Central memory CD8-positive, alpha-beta T cell (primary cell): ENCODE data around the gene LRP11.
"Not testable (repeated sequence)": the region's sequence is repeated elsewhere in the genome, so short reads cannot be mapped to it uniquely, and the experiment has no call there.

Source experiments
- ATAC-seq: fragments of 150-1000 bp; cut with Tn5 transposase; replicated peaks from 2 replicates; pipeline ENCODE4 v1.10.0; 2022; ENCODE audit warnings: mild to moderate bottlenecking, moderate FRiP score, moderate number of reproducible peaks; ENCODE audit not compliant: poor library complexity, severe bottlenecking; ENCODE audit errors: extremely low read depth
- DNase-seq, 2 donors: peaks; one replicate each; pipeline ENCODE4 v3.0.0; 2021; ENCODE audit warnings: low spot score in 2 of 2
- H3K27ac Mint-ChIP-seq: one replicate; pipeline ENCODE4 v1.8.0; 2022; ENCODE audit warnings: low read depth, mild to moderate bottlenecking, moderate library complexity, mixed read lengths
- H3K27me3 Mint-ChIP-seq: one replicate; pipeline ENCODE4 v1.8.0; 2022; ENCODE audit warnings: mixed read lengths
- H3K36me3 Mint-ChIP-seq: one replicate; pipeline ENCODE4 v1.8.0; 2022; ENCODE audit warnings: mild to moderate bottlenecking, moderate library complexity, mixed read lengths; ENCODE audit not compliant: insufficient read depth
- H3K4me1 Mint-ChIP-seq: one replicate; pipeline ENCODE4 v1.8.0; 2022; ENCODE audit warnings: mixed read lengths
- H3K4me3 Mint-ChIP-seq: one replicate; pipeline ENCODE4 v1.8.0; 2022; ENCODE audit warnings: mild to moderate bottlenecking, moderate library complexity, mixed read lengths
- H3K9me3 Mint-ChIP-seq: one replicate; pipeline ENCODE4 v1.8.0; 2022; ENCODE audit warnings: mixed read lengths

LRP11 gene

DNA sequence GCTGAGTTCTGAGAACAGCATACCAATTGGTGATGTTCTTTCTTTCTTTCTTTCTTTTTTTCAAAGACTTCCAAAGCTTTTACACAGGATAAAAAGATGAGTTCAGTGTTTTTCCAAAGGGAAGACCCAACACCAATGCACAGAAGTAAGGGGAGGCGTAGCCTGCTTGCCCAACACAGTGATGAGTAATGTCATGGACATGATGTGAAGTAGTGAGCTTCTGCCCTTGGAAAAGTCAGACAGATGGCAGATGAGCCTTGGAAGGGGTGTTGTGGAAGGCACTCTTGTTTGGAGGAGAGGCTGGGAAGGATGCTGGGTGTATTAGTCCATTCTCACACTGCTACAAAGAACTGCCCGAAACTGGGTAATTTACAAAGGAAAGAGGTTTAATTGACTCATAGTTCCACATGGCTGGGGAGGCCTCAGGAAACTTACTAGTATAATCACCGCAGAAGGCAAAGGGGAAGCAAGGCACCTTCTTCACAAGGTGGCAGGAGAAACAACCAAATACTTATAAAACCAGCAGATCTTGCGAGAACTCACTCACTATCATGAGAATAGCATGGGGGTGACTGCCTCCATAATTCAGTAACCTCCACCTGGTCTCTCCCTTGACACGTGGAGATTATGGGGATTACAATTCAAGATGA lies 12.6 kb downstream of the LRP11 start:
- Mint-ChIP-seq H3K27ac (no peak overlapping the region), H3K4me1 (no peaks in the 10 kb centered on the region), H3K9me3 (no peaks in the 10 kb centered on the region), H3K4me3 (no peak overlapping the region), H3K36me3 (no peaks in the 10 kb centered on the region), H3K27me3 (peaks cover 10% of the 10 kb centered on the region)
- DNase-seq (no peak), ATAC-seq (no peak)

- not testable (repeated sequence) for H3K9me3 Mint-ChIP-seq, H3K27ac Mint-ChIP-seq, H3K4me1 Mint-ChIP-seq, H3K36me3 Mint-ChIP-seq, H3K4me3 Mint-ChIP-seq, H3K27me3 Mint-ChIP-seq, DNase-seq, ATAC-seq
These were observed 15.8 kb downstream of the LRP11 start for GRCh38 chr6:149848343-149848742.

GRCh38 chr6:149847939-149848267 lies 16.3 kb downstream of the LRP11 start:
- DNase-seq (no peak), ATAC-seq (no peak)
- Mint-ChIP-seq H3K4me3 (no peak overlapping the region), H3K4me1 (no peaks in the 10 kb centered on the region), H3K27me3 (no peaks in the 10 kb centered on the region), H3K36me3 (no peaks in the 10 kb centered on the region), H3K27ac (no peak overlapping the region), H3K9me3 (no peaks in the 10 kb centered on the region)

- H3K27me3 Mint-ChIP-seq = no peaks in the 10 kb centered on the region
- ATAC-seq (no peak), DNase-seq (no peak)
- H3K36me3 Mint-ChIP-seq = no peaks in the 10 kb centered on the region
- H3K9me3 Mint-ChIP-seq = no peaks in the 10 kb centered on the region
- H3K27ac Mint-ChIP-seq = no peak overlapping the region
- H3K4me3 Mint-ChIP-seq = no peak overlapping the region
- H3K4me1 Mint-ChIP-seq = no peaks in the 10 kb centered on the region
These were observed 17.8 kb downstream of the LRP11 start for GRCh38 chr6:149846321-149846720.

DNA sequence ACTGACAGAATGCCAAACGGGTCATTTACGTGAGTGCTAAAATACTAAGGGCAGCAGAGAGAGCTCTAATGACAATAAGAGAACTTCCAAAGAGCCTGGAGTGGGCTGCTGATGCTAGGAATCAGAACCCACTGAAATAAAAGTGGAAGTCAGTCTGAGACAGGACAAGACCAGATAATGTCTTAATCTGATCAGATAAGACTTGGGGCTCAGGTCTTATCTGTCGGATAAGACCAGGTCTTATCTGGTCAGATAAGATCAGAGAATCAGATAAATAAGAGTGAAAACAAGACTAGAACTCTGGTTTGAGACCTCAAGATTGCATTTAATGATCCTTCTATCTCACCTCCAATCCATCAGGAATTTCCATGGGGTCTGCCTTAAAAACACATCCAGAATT lies 18.6 kb downstream of the LRP11 start:
- DNase-seq = no peak
- no peaks in the 10 kb centered on the region for H3K27me3 Mint-ChIP-seq
- ATAC-seq = no peak
- no peaks in the 10 kb centered on the region for H3K9me3 Mint-ChIP-seq
- H3K4me3 Mint-ChIP-seq = no peak overlapping the region
- H3K36me3 Mint-ChIP-seq = no peaks in the 10 kb centered on the region
- no peaks in the 10 kb centered on the region for H3K4me1 Mint-ChIP-seq
- H3K27ac Mint-ChIP-seq = no peak overlapping the region

DNA sequence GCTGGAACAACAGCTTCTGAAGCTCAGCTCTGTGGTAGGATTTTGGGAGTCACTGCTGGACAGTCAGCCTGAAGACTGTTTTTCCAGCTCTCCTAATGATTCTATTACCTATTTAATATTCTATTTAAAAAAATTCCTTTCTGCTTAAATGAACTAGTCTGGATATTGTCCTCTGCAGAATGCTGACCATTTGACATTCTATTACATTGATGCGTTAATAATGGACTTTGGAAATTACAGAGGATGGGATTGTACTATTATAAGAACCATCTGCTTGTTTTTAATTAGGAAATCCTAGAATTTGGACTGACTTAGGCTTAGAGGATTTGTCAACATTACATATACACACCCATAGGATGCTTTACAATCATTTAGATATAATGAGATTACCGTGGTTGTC lies 19.7 kb downstream of the LRP11 start:
- ATAC-seq (no peak), DNase-seq (no peak)
- no peak overlapping the region for H3K27ac Mint-ChIP-seq
- no peaks in the 10 kb centered on the region for H3K4me1 Mint-ChIP-seq
- H3K4me3 Mint-ChIP-seq = no peak overlapping the region
- H3K27me3 Mint-ChIP-seq = no peaks in the 10 kb centered on the region
- H3K36me3 Mint-ChIP-seq = peaks cover 1% of the 10 kb centered on the region
- H3K9me3 Mint-ChIP-seq = no peaks in the 10 kb centered on the region

DNA sequence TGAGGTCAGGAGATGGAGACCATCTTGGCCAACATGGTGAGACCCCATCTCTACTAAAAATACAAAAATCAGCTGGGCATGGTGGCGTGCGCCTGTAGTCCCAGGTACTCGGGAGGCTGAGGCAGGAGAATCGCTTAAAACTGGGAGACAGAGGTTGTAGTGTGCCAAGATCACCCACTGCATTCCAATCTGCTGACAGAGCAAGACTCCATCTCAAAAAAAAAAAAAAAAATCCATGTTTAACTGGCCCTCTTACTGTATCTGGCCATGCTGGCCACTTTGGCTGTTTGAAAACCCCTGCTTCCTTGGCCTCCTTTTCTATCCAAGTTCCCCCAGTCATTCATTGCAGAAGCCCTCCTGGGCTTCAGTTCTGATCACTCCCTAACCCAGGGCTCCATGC lies 20.1 kb downstream of the LRP11 start:
- H3K9me3 Mint-ChIP-seq, DNase-seq, ATAC-seq, H3K27ac Mint-ChIP-seq, H3K27me3 Mint-ChIP-seq, H3K4me1 Mint-ChIP-seq, H3K36me3 Mint-ChIP-seq, H3K4me3 Mint-ChIP-seq: not testable (repeated sequence)

DNA sequence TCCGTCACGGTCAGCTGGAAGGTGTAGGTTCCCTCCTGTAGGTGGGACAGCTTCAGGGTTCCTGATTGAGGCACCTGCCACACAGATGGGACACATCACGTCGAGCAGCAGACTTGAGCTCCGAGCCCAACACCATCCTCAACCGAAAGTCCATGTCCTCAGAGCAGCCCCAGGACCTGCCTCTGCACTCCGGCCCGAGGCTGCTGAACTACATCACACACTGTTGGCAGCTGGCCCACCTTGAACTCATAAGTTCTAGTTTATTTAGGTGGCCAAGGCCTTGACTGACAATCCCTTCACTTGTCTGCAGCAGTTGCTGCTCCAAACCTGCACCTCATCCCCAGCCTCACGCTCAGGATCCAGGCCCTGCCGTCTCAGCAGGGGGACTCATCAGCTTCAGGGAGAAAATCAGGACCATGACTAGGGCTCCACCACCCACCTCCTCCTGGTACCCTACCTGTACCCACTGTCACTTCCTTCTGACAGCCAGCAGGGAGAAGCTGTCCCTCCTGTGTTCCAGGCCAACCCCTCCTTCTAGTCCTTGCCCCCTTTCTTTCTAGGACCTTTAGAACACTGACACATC lies 21.0 kb downstream of the LRP11 start:
- DNase-seq (no peak), ATAC-seq (no peak)
- H3K36me3 Mint-ChIP-seq = peaks cover 1% of the 10 kb centered on the region
- no peaks in the 10 kb centered on the region for H3K4me1 Mint-ChIP-seq
- H3K9me3 Mint-ChIP-seq = no peaks in the 10 kb centered on the region
- no peak overlapping the region for H3K4me3 Mint-ChIP-seq
- H3K27ac Mint-ChIP-seq = no peak overlapping the region
- H3K27me3 Mint-ChIP-seq = no peaks in the 10 kb centered on the region

DNA sequence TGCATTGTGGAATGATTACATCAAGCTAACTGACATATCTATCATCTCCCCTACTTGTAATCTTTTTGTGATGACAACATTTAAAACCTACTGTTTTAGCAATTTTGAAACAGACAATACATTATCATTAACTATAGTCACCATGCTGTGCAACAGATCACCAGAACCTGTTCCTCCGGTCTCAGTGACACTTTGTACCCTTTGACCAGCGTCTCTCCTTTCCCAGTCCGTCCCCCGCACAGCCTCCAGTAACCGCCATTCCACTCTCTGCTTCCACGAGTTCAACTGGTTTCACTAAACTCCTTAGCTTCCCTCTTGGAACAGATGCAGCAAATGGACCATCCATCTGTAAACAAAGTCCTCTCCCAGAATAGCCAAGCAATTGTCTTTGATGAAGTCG lies 21.8 kb downstream of the LRP11 start:
- ATAC-seq (no peak), DNase-seq (no peak)
- Mint-ChIP-seq H3K4me3 (no peak overlapping the region), H3K9me3 (no peaks in the 10 kb centered on the region), H3K36me3 (peaks cover 1% of the 10 kb centered on the region), H3K27ac (no peak overlapping the region), H3K27me3 (no peaks in the 10 kb centered on the region), H3K4me1 (no peaks in the 10 kb centered on the region)

- ATAC-seq = no peak
- Mint-ChIP-seq H3K4me1 (no peaks in the 10 kb centered on the region), H3K9me3 (no peaks in the 10 kb centered on the region), H3K4me3 (no peak overlapping the region), H3K27me3 (no peaks in the 10 kb centered on the region), H3K27ac (no peak overlapping the region), H3K36me3 (peaks cover 1% of the 10 kb centered on the region)
- no peak for DNase-seq
These were observed 23.6 kb downstream of the LRP11 start for GRCh38 chr6:149840345-149841075.

- peak; percentile 67 to 68 for DNase-seq
- Mint-ChIP-seq H3K4me3 (no peak overlapping the region), H3K9me3 (no peaks in the 10 kb centered on the region)
These were observed 29.4 kb downstream of the LRP11 start for GRCh38 chr6:149834513-149835481.

DNA sequence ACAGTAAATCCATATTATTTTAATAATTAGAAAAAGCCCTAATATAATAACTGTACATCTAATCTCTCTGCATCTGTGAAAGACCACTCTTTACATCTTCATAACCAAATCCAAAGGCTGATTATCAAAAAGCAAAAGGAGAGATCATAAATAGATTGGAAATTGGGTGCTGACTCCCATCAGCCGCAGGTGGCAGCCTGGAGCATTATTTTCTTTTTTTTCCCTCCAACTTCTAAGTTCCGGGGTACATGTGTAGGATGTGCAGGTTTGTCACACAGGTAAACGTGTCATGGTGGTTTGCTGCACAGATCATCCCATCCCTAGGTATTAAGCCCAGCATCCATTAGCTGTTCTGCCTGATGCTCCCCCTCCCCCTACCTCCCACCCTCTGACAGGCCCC lies 30.5 kb downstream of the LRP11 start:
- H3K4me3 Mint-ChIP-seq = no peak overlapping the region
- H3K4me1 Mint-ChIP-seq = peaks cover 6% of the 10 kb centered on the region
- no peaks in the 10 kb centered on the region for H3K27me3 Mint-ChIP-seq
- H3K36me3 Mint-ChIP-seq = no peaks in the 10 kb centered on the region
- DNase-seq (no peak), ATAC-seq (no peak)
- no peak overlapping the region for H3K27ac Mint-ChIP-seq
- H3K9me3 Mint-ChIP-seq = no peaks in the 10 kb centered on the region

More at GRCh38 chr6:149834513-149835481, 29.4 kb downstream of the LRP11 start:
- peak; percentile 49 for ATAC-seq
- H3K36me3 Mint-ChIP-seq = no peaks in the 10 kb centered on the region
- peaks cover 6% of the 10 kb centered on the region for H3K4me1 Mint-ChIP-seq
- H3K27ac Mint-ChIP-seq = no peak overlapping the region
- no peaks in the 10 kb centered on the region for H3K27me3 Mint-ChIP-seq
